ENCODE data around the gene A1BG. TPM values are rescaled to one million over a fixed set of nuclear protein-coding genes. Genes with fewer than 3 reads are reported as not detected.
A peak's percentile ranks its signal among the peaks of the same experiment; 100 is the strongest.

Gene A1BG
- total and polyA plus RNA-seq, 4 donors = 1.2 to 53.4 (median 18.6) TPM

DNA sequence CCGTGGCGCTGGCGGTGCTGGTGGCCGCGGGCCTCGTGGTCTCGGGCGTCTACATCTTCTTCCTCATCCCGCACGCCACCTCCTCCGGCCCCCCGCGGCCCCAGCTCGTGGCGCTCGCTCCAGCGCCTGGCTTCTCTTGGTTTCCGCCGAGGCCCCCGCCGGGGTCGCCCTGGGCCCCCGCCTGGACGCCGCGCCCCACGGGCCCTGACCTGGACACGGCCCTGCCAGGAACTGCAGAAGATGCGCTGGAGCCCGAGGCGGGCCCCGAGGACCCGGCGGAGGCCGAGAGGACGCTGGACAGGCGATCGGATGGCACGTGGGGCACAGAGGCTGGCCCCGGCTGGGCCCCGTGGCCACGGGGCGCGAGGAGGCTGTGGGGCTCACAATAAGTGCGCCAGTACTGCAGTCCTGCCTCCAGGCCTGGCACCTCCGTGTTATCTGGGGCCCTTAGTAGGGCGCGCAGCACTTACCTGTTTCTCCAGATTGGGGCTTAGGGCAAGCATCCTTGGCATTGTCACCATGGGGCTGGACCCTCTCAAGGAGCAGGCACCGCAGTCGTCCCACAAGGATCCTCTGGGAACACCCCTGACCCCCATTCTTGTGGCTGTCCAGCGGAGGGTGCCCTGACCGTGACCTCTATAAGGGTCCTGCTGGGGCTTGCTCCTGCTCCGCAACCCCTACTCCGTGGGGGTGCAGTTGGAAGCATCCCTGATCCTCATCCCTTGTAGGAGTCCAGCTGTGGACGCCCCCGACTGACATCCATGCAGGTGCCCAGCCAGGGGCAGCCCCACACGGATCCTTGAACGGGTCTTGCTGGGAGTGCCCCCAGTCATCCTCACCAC lies 43.6 kb upstream of the A1BG start:
- Histone ChIP-seq H3K27me3 (ENCODE audit: control insufficient read depth in 3 of 3, insufficient read depth in 3 of 3, low read length in 2 of 3) (peaks cover 0 to 21% (median 11%) of the 10 kb centered on the region in 3 donors), H3K9me3 (ENCODE audit: control insufficient read depth in 4 of 4, insufficient read depth in 3 of 4, low read length in 3 of 4) (peaks cover 0 to 5% (median 0%) of the 10 kb centered on the region in 4 donors), H3K9ac (ENCODE audit: insufficient read depth in 1 of 2, low read length in 2 of 2) (no peak overlapping the region), H3K4me3 (no peak overlapping the region), H3K27ac (ENCODE audit: low read depth in 1 of 2, low read length in 1 of 2) (no peak overlapping the region), H3K4me1 (ENCODE audit: control insufficient read depth in 5 of 5, insufficient read depth in 5 of 5, low read length in 5 of 5) (peaks cover 0 to 15% (median 11%) of the 10 kb centered on the region in 5 donors), H3K36me3 (ENCODE audit: control insufficient read depth in 4 of 4, insufficient read depth in 4 of 4, low read length in 4 of 4) (peaks cover 7 to 24% (median 20%) of the 10 kb centered on the region in 4 donors)
- ATAC-seq (ENCODE audit: insufficient read depth, low FRiP score) (no peak), DNase-seq (no peak)
- WGBS, 2 donors = 28 to 29% methylated on average over 55 to 58 of the region's 58 CpGs
- TF ChIP-seq, protein P1, sequence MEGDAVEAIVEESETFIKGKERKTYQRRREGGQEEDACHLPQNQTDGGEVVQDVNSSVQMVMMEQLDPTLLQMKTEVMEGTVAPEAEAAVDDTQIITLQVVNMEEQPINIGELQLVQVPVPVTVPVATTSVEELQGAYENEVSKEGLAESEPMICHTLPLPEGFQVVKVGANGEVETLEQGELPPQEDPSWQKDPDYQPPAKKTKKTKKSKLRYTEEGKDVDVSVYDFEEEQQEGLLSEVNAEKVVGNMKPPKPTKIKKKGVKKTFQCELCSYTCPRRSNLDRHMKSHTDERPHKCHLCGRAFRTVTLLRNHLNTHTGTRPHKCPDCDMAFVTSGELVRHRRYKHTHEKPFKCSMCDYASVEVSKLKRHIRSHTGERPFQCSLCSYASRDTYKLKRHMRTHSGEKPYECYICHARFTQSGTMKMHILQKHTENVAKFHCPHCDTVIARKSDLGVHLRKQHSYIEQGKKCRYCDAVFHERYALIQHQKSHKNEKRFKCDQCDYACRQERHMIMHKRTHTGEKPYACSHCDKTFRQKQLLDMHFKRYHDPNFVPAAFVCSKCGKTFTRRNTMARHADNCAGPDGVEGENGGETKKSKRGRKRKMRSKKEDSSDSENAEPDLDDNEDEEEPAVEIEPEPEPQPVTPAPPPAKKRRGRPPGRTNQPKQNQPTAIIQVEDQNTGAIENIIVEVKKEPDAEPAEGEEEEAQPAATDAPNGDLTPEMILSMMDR (IDR thresholded peaks at IDR 0.05; ENCODE audit: control extremely low read depth, extremely low read depth) = no peak

DNA sequence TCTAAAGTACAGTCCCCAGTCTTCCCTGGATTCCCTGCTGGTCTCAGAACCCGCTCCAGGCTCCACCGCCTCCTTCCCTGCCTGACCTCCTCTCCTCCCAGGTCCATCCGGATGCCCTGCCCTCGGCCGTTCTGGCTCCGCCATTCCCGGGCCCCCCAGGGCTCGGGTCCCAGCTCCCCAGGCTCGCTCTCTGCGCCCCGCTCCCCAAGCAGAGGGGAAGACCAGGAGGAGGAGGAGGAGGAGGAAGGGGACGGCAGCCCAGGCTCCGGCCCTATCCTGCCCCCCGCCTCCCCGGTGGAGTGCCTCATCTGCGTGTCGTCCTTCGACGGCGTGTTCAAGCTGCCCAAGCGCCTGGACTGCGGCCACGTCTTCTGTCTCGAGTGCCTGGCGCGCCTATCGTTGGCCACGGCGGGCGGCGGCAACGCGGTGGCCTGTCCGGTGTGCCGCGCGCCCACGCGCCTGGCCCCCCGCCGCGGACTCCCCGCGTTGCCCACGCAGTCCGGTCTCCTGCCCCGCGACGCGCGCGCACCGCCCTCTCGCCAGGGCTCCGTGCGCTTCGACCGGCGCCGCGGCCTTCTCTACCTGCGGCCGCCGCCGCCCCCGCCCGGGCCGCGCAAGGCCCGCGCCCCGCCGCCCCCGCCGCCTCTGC lies 42.8 kb upstream of the A1BG start:
- Histone ChIP-seq H3K4me3 (no peak overlapping the region), H3K27me3 (ENCODE audit: control insufficient read depth in 3 of 3, insufficient read depth in 3 of 3, low read length in 2 of 3) (peaks cover 0 to 21% (median 11%) of the 10 kb centered on the region in 3 donors), H3K27ac (ENCODE audit: low read depth in 1 of 2, low read length in 1 of 2) (no peak overlapping the region), H3K9ac (ENCODE audit: insufficient read depth in 1 of 2, low read length in 2 of 2) (no peak overlapping the region), H3K9me3 (ENCODE audit: control insufficient read depth in 4 of 4, insufficient read depth in 3 of 4, low read length in 3 of 4) (peaks cover 0 to 5% (median 0%) of the 10 kb centered on the region in 4 donors), H3K36me3 (ENCODE audit: control insufficient read depth in 4 of 4, insufficient read depth in 4 of 4, low read length in 4 of 4) (peaks cover 7 to 24% (median 21%) of the 10 kb centered on the region in 4 donors), H3K4me1 (ENCODE audit: control insufficient read depth in 5 of 5, insufficient read depth in 5 of 5, low read length in 5 of 5) (peaks cover 0 to 15% (median 11%) of the 10 kb centered on the region in 5 donors)
- DNase-seq = peak in 1 of 3 donors; percentile 43
- ATAC-seq (ENCODE audit: insufficient read depth, low FRiP score) = no peak
- 4 to 5% methylated on average over 56 to 75 of the region's 75 CpGs for WGBS, 2 donors
- TF ChIP-seq, protein P1 (IDR thresholded peaks at IDR 0.05; ENCODE audit: control extremely low read depth, extremely low read depth) = no peak

DNA sequence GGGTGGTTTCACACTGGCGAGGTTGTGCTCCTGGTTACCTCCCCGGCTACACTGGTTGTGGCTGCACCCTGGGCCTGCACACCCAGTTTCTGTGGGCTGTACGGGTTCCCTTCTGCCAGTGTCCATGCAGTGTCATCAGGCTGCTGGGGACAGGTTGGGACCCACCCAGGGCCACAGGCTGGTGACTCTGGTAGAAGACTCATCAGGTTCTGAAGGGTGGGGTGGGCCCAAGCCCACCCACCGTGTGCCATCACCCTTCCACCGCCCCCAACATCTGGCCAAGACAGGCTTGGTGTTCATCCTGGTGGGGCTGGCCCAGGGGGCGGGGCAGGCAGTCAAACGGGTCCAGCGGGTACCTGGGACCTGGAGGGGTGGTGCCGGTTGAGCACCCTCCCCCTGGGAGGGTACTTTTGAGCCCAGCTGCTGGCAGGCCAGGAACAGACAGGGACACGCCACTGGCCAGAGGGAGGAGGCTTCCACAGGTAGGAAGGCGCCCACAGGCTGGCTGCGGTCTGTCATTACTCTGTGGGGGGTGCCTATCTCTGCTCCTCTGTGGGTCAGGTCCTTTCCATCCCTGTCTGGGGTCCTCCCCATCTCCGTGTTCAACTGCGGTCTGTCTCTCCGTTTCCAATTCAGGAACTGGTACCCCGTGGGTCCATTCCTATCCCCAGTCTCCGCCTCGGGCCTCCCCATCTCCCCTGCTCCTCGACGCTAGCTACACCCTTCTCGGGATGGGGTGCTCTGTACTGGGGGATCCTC lies 42.1 kb upstream of the A1BG start, which contains the start of gene RNF225:
Gene RNF225 (plus strand): TSS at position 437 of the 759 bp plus-strand sequence. CDS start 434 bp downstream, outside the sequence.
- WGBS, 2 donors = 39 to 41% methylated on average over 20 to 21 of the region's 21 CpGs
- TF ChIP-seq, protein P1 (IDR thresholded peaks at IDR 0.05; ENCODE audit: control extremely low read depth, extremely low read depth) = no peak
- peaks cover 0 to 5% (median 0%) of the 10 kb centered on the region in 4 donors for H3K9me3 ChIP-seq (ENCODE audit: control insufficient read depth in 4 of 4, insufficient read depth in 3 of 4, low read length in 3 of 4)
- DNase-seq = no peak
- H3K27me3 ChIP-seq (ENCODE audit: control insufficient read depth in 3 of 3, insufficient read depth in 3 of 3, low read length in 2 of 3) = peaks cover 0 to 21% (median 11%) of the 10 kb centered on the region in 3 donors
- no peak within 1 kb of the TSS for H3K27ac ChIP-seq (ENCODE audit: low read depth in 1 of 2, low read length in 1 of 2)
- H3K9ac ChIP-seq (ENCODE audit: insufficient read depth in 1 of 2, low read length in 2 of 2) = no peak within 1 kb of the TSS
- ATAC-seq (ENCODE audit: insufficient read depth, low FRiP score) = peak; percentile 36
- peak within 1 kb of the TSS; percentile 12 for H3K4me3 ChIP-seq
- peaks cover 7 to 26% (median 23%) of the 10 kb centered on the region in 4 donors for H3K36me3 ChIP-seq (ENCODE audit: control insufficient read depth in 4 of 4, insufficient read depth in 4 of 4, low read length in 4 of 4)
- H3K4me1 ChIP-seq (ENCODE audit: control insufficient read depth in 5 of 5, insufficient read depth in 5 of 5, low read length in 5 of 5) = peaks cover 0 to 9% (median 5%) of the 10 kb centered on the region in 5 donors
